SU-DHL-6 (cell line): ENCODE measurements around the gene SAMD14.

ENCODE experiments used
- H2AFZ ChIP-seq: fragments of 200-600 bp; sonication (generic); 2 replicates; pipeline ENCODE4 v1.6.1; 2014; ENCODE audit warnings: low read depth, mild to moderate bottlenecking, moderate library complexity, mixed read lengths, antibody characterized with exemption, low read length; ENCODE audit not compliant: severe bottlenecking
- H3F3A ChIP-seq: fragments of 200-600 bp; shearing (Covaris generic); 2 replicates; pipeline ENCODE4 v1.6.0; 2016; ENCODE audit warnings: antibody characterized with exemption, mild to moderate bottlenecking; ENCODE audit not compliant: insufficient read depth
- H3K27ac ChIP-seq: fragments of 200-600 bp; sonication (generic); 2 replicates; pipeline ENCODE4 v1.5.1; 2016; ENCODE audit warnings: low read depth, mild to moderate bottlenecking, low read length, moderate library complexity, mixed read lengths
- H3K27me3 ChIP-seq: fragments of 200-600 bp; sonication (generic), shearing (Covaris generic); 2 replicates; pipeline ENCODE4 v1.6.0; 2014; ENCODE audit warnings: mild to moderate bottlenecking, low read length
- H3K36me3 ChIP-seq: fragments of 200-600 bp; sonication (generic); 2 replicates; pipeline ENCODE4 v1.6.1; 2014; ENCODE audit warnings: mild to moderate bottlenecking, low read length, mixed read lengths
- H3K4me2 ChIP-seq: fragments of 300-600, 200-600 bp; shearing (Covaris generic), sonication (generic); 2 replicates; pipeline ENCODE4 v1.6.0; 2014; ENCODE audit warnings: low read length, low read depth, mild to moderate bottlenecking; ENCODE audit not compliant: poor library complexity, severe bottlenecking
- H3K4me3 ChIP-seq: fragments of 200-600 bp; sonication (generic); 2 replicates; pipeline ENCODE4 v1.5.1; 2014; ENCODE audit warnings: antibody characterized with exemption, low read length, mild to moderate bottlenecking, mixed read lengths; ENCODE audit not compliant: insufficient read depth, poor library complexity, severe bottlenecking
- H3K79me2 ChIP-seq: fragments of 200-600 bp; sonication (generic); 2 replicates; pipeline ENCODE4 v1.6.1; 2014; ENCODE audit warnings: mild to moderate bottlenecking, low read length, moderate library complexity; ENCODE audit not compliant: insufficient read depth
- H3K9ac ChIP-seq: fragments of 200-600 bp; sonication (generic); 2 replicates; pipeline ENCODE4 v1.7.0; 2014; ENCODE audit warnings: mild to moderate bottlenecking, low read length
- H3K9me2 ChIP-seq: fragments of 200-600 bp; sonication (generic); replicated peaks from 2 replicates; pipeline ENCODE4 v1.6.1; 2014; ENCODE audit warnings: low read length; ENCODE audit not compliant: insufficient read depth
- H3K9me3 ChIP-seq: fragments of 200-600 bp; sonication (generic); 2 replicates; pipeline ENCODE4 v1.6.1; 2014; ENCODE audit warnings: low read length, mixed read lengths; ENCODE audit not compliant: insufficient read depth
- H4K20me1 ChIP-seq: fragments of 200-600 bp; sonication (generic); 2 replicates; pipeline ENCODE4 v1.6.1; 2014; ENCODE audit warnings: low read depth, mild to moderate bottlenecking, antibody characterized with exemption, low read length, moderate library complexity, mixed read lengths
- CTCF ChIP-seq: fragments of 200-600 bp; sonication (generic); IDR thresholded peaks from one replicate; pipeline ENCODE4 v1.5.1; 2017; ENCODE audit warnings: antibody characterized with exemption, mild to moderate bottlenecking, low read length, moderate library complexity; ENCODE audit not compliant: insufficient read depth, poor library complexity, severe bottlenecking
- EZH2phosphoT487 ChIP-seq: fragments of 200-600 bp; sonication (generic), shearing (Covaris generic); conservative IDR thresholded peaks from 2 replicates; pipeline ENCODE4 v1.6.1; 2018; ENCODE audit warnings: mild to moderate bottlenecking, antibody characterized with exemption, low read length, moderate library complexity, mixed read lengths

Gene SAMD14

GRCh38 chr17:50153650-50154575, 24.0 kb upstream of the SAMD14 start:
- no peak overlapping the region for H2AFZ ChIP-seq
- no peaks in the 10 kb centered on the region for H3K27me3 ChIP-seq
- peaks cover 9% of the 10 kb centered on the region; the same call in 1 of the 2 replicates for H3F3A ChIP-seq
- no peak overlapping the region for H3K9ac ChIP-seq
- H3K4me2 ChIP-seq = no peak overlapping the region
- H3K4me3 ChIP-seq = no peak overlapping the region
- H3K9me3 ChIP-seq = no peaks in the 10 kb centered on the region
- H3K27ac ChIP-seq = no peak overlapping the region
- no peaks in the 10 kb centered on the region for H3K36me3 ChIP-seq
- no peaks in the 10 kb centered on the region for H3K9me2 ChIP-seq
- H4K20me1 ChIP-seq = no peaks in the 10 kb centered on the region
- TF ChIP-seq EZH2phosphoT487 (no peak), CTCF (no peak)
- peaks cover 15% of the 10 kb centered on the region for H3K79me2 ChIP-seq

GRCh38 chr17:50152736-50153135, 22.8 kb upstream of the SAMD14 start:
- Histone ChIP-seq H3K27me3 (no peaks in the 10 kb centered on the region), H3K36me3 (no peaks in the 10 kb centered on the region), H3K79me2 (peaks cover 25% of the 10 kb centered on the region), H2AFZ (no peak overlapping the region), H3K27ac (0 out of 2 replicates have a peak overlapping the region, but pooled peaks have one; percentile 48), H3K9ac (no peak overlapping the region), H3K4me2 (peak overlapping the region; percentile 100), H3K4me3 (no peak overlapping the region), H3K9me2 (no peaks in the 10 kb centered on the region), H3F3A (peaks cover 9% of the 10 kb centered on the region; the same call in 1 of the 2 replicates), H4K20me1 (no peaks in the 10 kb centered on the region), H3K9me3 (no peaks in the 10 kb centered on the region)
- TF ChIP-seq EZH2phosphoT487 = no peak
- TF ChIP-seq CTCF = no peak

GRCh38 chr17:50151937-50152547, 22.1 kb upstream of the SAMD14 start:
- H3F3A ChIP-seq = peaks cover 9% of the 10 kb centered on the region; the same call in 1 of the 2 replicates
- H2AFZ ChIP-seq = peak overlapping the region; percentile 55
- peak overlapping the region; percentile 100 for H3K4me2 ChIP-seq
- no peaks in the 10 kb centered on the region for H3K36me3 ChIP-seq
- no peaks in the 10 kb centered on the region for H3K27me3 ChIP-seq
- H3K4me3 ChIP-seq = peak overlapping the region; percentile 47
- peak overlapping the region; percentile 96 for H3K9ac ChIP-seq
- no peaks in the 10 kb centered on the region for H3K9me2 ChIP-seq
- H4K20me1 ChIP-seq = no peaks in the 10 kb centered on the region
- H3K27ac ChIP-seq = peak overlapping the region; percentile 48
- no peak for TF ChIP-seq CTCF
- TF ChIP-seq EZH2phosphoT487 = no peak
- no peaks in the 10 kb centered on the region for H3K9me3 ChIP-seq
- peaks cover 32% of the 10 kb centered on the region for H3K79me2 ChIP-seq
